ENCODE results near the gene SOX13.

- TF ChIP-seq, protein P1, sequence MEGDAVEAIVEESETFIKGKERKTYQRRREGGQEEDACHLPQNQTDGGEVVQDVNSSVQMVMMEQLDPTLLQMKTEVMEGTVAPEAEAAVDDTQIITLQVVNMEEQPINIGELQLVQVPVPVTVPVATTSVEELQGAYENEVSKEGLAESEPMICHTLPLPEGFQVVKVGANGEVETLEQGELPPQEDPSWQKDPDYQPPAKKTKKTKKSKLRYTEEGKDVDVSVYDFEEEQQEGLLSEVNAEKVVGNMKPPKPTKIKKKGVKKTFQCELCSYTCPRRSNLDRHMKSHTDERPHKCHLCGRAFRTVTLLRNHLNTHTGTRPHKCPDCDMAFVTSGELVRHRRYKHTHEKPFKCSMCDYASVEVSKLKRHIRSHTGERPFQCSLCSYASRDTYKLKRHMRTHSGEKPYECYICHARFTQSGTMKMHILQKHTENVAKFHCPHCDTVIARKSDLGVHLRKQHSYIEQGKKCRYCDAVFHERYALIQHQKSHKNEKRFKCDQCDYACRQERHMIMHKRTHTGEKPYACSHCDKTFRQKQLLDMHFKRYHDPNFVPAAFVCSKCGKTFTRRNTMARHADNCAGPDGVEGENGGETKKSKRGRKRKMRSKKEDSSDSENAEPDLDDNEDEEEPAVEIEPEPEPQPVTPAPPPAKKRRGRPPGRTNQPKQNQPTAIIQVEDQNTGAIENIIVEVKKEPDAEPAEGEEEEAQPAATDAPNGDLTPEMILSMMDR (IDR thresholded peaks at IDR 0.05) = no peak
- TF ChIP-seq SIN3A (IDR thresholded peaks at IDR 0.05; ENCODE audit: borderline replicate concordance, insufficient read depth, low read depth, low read length) (no peak), POLR2AphosphoS5 (IDR thresholded peaks at IDR 0.05; ENCODE audit: low read depth, low read length) (no peak), TCF7L2 (IDR thresholded peaks at IDR 0.05; ENCODE audit: low read depth, low read length) (no peak)
Measured at GRCh38 chr1:204161609-204162493, 88.9 kb downstream of the SOX13 start.

All from Panc1 (cell line).